ENCODE results near the gene NDUFS8. TPM values are rescaled to one million over a fixed set of nuclear protein-coding genes. Genes with fewer than 3 reads are reported as not detected.

Gene NDUFS8
- total RNA-seq, 1 experiment from 2014 or later, result 220 TPM

GRCh38 chr11:68008381-68009337 lies 21.8 kb upstream of the NDUFS8 start:
- BruUV-seq (replicated peaks), result no TSS peak
- TF ChIP-seq CTCF (conservative IDR thresholded peaks at IDR 0.05; ENCODE audit: low read depth, low read length), result no peak
- no peak for TF ChIP-seq EZH2 (IDR thresholded peaks at IDR 0.05; ENCODE audit: borderline replicate concordance, low read depth, low read length, poor library complexity, severe bottlenecking)
- Histone ChIP-seq H3K4me3 (ENCODE audit: low read depth, low read length, poor library complexity, severe bottlenecking) (no peak overlapping the region), H3K9me3 (ENCODE audit: low read depth, low read length, poor library complexity, severe bottlenecking) (no peaks in the 10 kb centered on the region), H3K4me1 (ENCODE audit: insufficient read depth, low read length, poor library complexity, severe bottlenecking) (peaks cover 6% of the 10 kb centered on the region), H3K27ac (ENCODE audit: low read depth, low read length, poor library complexity, severe bottlenecking) (no peak overlapping the region), H3K36me3 (ENCODE audit: insufficient read depth, low read length, poor library complexity, severe bottlenecking) (no peaks in the 10 kb centered on the region), H3K27me3 (replicated peaks; ENCODE audit: insufficient read depth, low read depth, low read length, poor library complexity) (peaks cover 5% of the 10 kb centered on the region)
- intact Hi-C loops (cut with micrococcal nuclease; ENCODE audit: unreplicated experiment), result loop anchor here (10.0 kb wide), 1 partner anchor 196 kb away; no protein-coding TSS in a partner anchor
- no peak for DNase-seq (ENCODE audit: low spot score)
- CTCF ChIA-PET, result no interaction called here
- POLR2A ChIA-PET (ENCODE audit: low non-redundant PET), result no interaction called here

GRCh38 chr11:68009391-68010089 lies 20.9 kb upstream of the NDUFS8 start:
- Histone ChIP-seq H3K27ac (ENCODE audit: low read depth, low read length, poor library complexity, severe bottlenecking) (no peak overlapping the region), H3K4me3 (ENCODE audit: low read depth, low read length, poor library complexity, severe bottlenecking) (no peak overlapping the region), H3K36me3 (ENCODE audit: insufficient read depth, low read length, poor library complexity, severe bottlenecking) (no peaks in the 10 kb centered on the region), H3K27me3 (replicated peaks; ENCODE audit: insufficient read depth, low read depth, low read length, poor library complexity) (no peaks in the 10 kb centered on the region), H3K4me1 (ENCODE audit: insufficient read depth, low read length, poor library complexity, severe bottlenecking) (peaks cover under 1% of the 10 kb centered on the region), H3K9me3 (ENCODE audit: low read depth, low read length, poor library complexity, severe bottlenecking) (no peaks in the 10 kb centered on the region)
- CTCF ChIA-PET, result no interaction called here
- DNase-seq (ENCODE audit: low spot score), result no peak
- TF ChIP-seq CTCF (conservative IDR thresholded peaks at IDR 0.05; ENCODE audit: low read depth, low read length) (peak; percentile 35; the same call in 1 of the 2 replicates), EZH2 (IDR thresholded peaks at IDR 0.05; ENCODE audit: borderline replicate concordance, low read depth, low read length, poor library complexity, severe bottlenecking) (no peak)
- POLR2A ChIA-PET (ENCODE audit: low non-redundant PET), result no interaction called here
- no TSS peak for BruUV-seq (replicated peaks)
- intact Hi-C loops (cut with micrococcal nuclease; ENCODE audit: unreplicated experiment), result loop anchor here (10.0 kb wide), 1 partner anchor 195 kb away; no protein-coding TSS in a partner anchor

- no TSS peak for BruUV-seq (replicated peaks)
- H3K27ac ChIP-seq (ENCODE audit: low read depth, low read length, poor library complexity, severe bottlenecking), result no peak within 1 kb of the TSS
- no peaks in the 10 kb centered on the region for H3K27me3 ChIP-seq (replicated peaks; ENCODE audit: insufficient read depth, low read depth, low read length, poor library complexity)
- intact Hi-C loops (cut with micrococcal nuclease; ENCODE audit: unreplicated experiment), result no loop called here
- no peak for DNase-seq (ENCODE audit: low spot score)
- POLR2A ChIA-PET (ENCODE audit: low non-redundant PET), result no interaction called here
- TF ChIP-seq CTCF (conservative IDR thresholded peaks at IDR 0.05; ENCODE audit: low read depth, low read length) (no peak), EZH2 (IDR thresholded peaks at IDR 0.05; ENCODE audit: borderline replicate concordance, low read depth, low read length, poor library complexity, severe bottlenecking) (no peak)
- no peaks in the 10 kb centered on the region for H3K9me3 ChIP-seq (ENCODE audit: low read depth, low read length, poor library complexity, severe bottlenecking)
- H3K36me3 ChIP-seq (ENCODE audit: insufficient read depth, low read length, poor library complexity, severe bottlenecking), result no peaks in the 10 kb centered on the region
- CTCF ChIA-PET, result no interaction called here
- H3K4me1 ChIP-seq (ENCODE audit: insufficient read depth, low read length, poor library complexity, severe bottlenecking), result no peaks in the 10 kb centered on the region
- no peak within 1 kb of the TSS for H3K4me3 ChIP-seq (ENCODE audit: low read depth, low read length, poor library complexity, severe bottlenecking)
Observed at GRCh38 chr11:68010090-68011041, 20.1 kb upstream of the NDUFS8 start, which contains the start of gene ALDH3B1. Gene ALDH3B1, plus strand, starts transcription at chr11:68010327. Its CDS starts 4,971 bp downstream, at chr11:68015298.
